Activated CD4-positive, alpha-beta T cell treated with anti-CD3 and anti-CD28 coated beads for 48 hours (primary cell): ENCODE results near the gene TXNDC11.

ENCODE experiments used
- DNase-seq: peaks from one replicate; pipeline ENCODE4 v3.0.0-alpha.2; 2020

TXNDC11 gene

GRCh38 chr16:11752856-11753255 is 10.2 kb upstream of the TXNDC11 start:
- no peak for DNase-seq

GRCh38 chr16:11750056-11750455 is 7.4 kb upstream of the TXNDC11 start:
- DNase-seq = no peak

DNA sequence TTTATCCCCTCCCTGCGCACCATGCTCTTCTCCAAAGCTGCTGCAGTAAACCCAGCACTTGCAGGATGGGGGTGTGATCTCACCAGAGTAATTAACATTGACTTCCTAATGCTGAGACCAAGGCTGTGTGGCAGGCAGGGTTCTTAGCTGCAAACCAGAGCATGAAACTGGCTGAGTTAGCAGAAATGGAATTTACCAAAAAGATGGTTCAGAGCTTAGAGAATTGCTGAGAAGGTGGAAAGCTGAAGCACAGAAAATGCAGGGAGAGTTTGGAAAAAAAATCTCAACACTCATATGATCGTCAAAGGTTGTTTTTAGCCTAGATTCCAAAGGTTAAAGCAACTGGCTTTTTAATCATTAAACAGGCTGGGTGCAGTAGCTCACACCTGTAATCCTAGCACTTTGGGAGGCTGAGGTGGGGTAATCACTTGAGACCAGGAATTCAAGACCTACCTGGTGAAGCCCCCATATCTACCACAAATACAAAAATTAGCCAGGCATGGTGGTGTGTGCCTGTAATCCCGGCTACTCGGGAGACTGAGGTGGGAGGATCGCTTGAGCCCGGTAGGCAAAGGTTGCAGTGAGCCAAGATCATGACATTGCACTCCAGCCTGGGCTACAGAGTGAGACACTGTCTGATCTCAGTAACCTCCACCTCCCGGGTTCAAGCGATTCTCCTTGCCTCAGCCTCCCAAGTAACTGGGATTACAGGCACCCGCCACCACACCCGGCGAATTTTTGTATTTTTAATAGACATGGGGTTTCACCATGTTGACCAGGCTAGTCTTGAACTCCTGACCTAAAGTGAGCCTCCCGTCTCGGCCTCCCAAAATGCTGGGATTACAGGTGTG is 6.0 kb upstream of the TXNDC11 start:
- no peak for DNase-seq

- DNase-seq = no peak
Measured at GRCh38 chr16:11747949-11748403, 5.3 kb upstream of the TXNDC11 start.

DNA sequence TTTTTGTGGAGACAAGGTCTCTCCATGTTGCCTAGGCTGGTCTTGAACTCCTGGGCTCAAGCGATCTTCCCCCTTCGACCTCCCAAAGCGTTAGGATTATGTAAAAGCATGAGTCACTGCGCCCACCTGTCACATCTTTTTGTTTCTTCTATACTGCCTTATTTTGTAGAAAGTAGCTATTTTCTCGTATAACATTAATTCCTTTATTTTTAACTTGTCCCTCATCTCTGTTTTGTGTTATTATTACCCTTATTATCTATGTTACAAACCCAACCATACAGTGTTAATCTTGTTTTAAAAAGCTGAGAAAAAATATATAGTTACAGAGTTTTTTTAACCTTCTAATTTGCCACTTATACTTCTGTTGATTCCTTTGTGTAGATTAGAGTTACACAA is 1.4 kb upstream of the TXNDC11 start:
- no peak for DNase-seq

GRCh38 chr16:11743308-11744074 is 834 bp upstream of the TXNDC11 start:
- peak; percentile 32 for DNase-seq

- DNase-seq = peak; percentile 64
Measured at GRCh38 chr16:11742093-11742535, 543 bp downstream of the TXNDC11 start.

DNA sequence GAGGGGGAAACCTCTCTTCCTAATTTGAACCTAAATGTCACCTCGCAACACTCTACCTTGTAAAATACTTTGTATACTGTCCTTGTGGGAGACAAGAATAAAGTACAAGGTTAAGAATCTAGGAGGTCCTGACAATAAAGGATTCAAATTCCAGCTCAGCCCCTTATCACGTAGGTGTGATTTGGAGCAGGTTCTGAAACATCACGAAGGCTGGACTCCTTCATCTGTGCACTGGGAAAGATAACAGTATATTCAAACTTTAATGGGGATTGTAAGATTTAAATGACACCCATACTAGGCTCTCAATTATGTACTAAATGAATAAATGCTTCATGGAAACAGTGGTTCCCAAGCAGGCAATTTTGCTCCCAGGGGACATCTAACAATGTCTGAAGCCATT is 2.1 kb downstream of the TXNDC11 start:
- no peak for DNase-seq

DNA sequence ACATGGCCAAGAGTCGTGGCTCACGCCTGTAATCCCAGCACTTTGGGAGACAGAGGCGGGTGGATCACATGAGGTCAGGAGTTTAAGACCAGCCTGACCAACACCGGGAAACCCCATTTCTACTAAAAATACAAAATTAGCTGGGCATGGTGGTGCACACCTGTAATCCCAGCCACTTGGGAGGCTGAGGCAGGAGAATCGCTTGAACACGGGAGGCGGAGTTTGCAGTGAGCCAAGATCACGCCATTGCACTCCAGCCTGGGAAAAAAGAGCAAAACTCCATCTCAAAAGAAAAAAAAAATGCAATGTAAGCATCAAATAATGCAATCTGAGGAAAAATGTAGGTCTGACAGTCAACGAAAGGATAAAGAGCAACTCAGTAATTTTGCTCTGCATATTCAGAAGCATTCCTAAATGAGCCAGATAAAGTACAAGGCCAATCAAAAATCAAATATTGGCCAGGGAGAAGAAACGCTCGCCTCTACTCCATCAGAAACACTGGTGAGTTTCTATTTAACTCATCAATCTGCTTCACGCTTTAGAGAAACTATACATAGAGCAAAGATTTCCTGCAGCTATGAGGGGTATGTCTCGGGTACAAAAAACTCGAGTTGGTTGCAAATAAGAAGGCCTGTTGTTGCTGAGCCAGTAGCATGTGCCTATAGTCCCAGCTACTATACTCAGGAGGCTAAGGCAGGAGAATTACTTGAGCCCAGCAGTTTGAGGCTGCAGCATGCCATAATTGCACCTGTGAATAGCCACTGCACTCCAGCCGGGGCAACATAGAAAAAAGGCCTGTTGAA is 3.7 kb downstream of the TXNDC11 start:
- no peak for DNase-seq

- DNase-seq = no peak
Measured at GRCh38 chr16:11737713-11738112, 4.9 kb downstream of the TXNDC11 start.

- no peak for DNase-seq
Measured at GRCh38 chr16:11736903-11737302, 5.8 kb downstream of the TXNDC11 start.

GRCh38 chr16:11735787-11736186 is 6.9 kb downstream of the TXNDC11 start:
- no peak for DNase-seq

- no peak for DNase-seq
Measured at GRCh38 chr16:11734653-11735043, 8.0 kb downstream of the TXNDC11 start.

DNA sequence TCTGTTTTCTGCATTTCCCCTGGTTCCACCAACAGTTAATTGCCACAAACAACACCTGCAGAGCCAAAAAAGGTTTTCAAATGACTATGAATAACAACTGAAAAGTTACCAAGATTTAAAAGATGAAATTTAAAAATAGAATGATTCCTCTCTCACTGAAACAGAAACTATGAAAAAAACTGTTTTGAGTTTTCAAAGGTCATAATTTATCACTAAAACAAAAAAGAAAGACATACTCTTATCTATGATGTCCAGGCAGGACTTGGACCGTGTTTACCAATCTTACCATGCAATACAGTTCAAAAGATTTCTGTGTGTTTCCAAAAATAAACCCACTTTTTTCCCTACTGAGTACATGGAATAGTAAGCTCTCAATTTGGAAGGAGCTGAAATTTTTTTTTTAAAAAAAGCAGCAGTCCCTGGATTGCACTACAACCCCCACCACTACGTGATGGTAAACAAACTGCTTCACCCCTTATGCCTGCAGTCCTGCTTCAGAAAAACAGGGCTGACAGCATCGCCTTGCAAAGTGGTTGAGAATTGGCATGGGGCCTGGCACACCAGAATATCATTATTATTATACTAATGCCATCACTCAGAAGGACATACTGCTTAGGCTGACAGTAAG is 8.5 kb downstream of the TXNDC11 start:
- no peak for DNase-seq

- DNase-seq = no peak
Measured at GRCh38 chr16:11731222-11731621, 11.4 kb downstream of the TXNDC11 start.

DNA sequence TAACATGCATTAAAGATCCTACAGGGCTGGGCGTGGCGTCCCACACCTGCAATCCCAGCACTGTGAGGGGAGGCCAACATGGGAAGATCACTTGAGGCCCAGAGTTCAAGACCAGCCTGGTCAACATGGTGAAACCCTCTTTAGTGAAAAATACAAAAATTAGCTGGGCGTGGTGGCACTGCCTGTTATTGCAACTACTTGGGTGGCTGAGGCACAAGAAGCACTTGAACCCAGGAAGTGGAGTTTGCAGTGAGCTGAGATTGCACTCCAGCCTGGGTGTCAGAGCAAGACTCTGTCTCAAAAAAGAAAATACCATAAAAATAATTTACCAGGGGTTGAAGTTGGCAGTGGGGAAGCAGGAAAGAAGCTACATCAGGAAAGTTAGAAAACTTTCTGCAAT is 12.9 kb downstream of the TXNDC11 start:
- no peak for DNase-seq

DNA sequence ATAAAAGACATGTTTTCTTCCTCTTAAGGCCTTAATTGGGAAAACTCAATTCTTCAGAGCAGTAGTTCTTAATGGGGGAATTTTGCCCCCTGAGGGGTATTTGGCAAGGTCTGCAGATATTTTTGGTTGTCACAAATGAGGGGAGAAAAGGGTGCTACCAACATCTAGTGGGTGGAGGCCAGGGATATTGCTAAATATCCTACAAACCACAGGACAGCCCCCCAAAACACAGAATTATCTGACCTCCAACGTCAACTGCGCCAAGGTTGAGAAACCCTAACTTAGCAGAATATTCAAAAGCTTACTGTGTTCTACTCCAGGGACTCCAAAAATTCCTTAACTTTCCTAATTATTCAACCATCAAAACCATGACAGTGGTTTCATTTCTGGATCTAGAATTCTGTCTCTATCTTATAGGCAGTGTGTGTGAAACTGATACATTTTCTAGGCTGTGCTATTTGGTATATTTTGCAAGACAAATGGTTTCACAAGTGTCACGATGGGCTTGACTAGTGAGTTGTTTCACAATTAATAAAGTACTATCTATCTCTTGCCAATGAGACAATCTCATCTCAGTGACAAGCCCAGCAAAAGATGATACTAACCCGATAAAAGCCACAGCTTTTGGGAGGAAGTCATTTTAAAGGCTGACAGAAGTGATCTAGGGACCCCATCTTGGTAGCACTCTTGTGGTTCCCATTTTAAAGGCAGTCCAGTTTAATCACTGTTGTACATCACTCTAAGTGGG is 14.7 kb downstream of the TXNDC11 start:
- no peak for DNase-seq

GRCh38 chr16:11726008-11726407 is 16.6 kb downstream of the TXNDC11 start:
- DNase-seq = no peak

DNA sequence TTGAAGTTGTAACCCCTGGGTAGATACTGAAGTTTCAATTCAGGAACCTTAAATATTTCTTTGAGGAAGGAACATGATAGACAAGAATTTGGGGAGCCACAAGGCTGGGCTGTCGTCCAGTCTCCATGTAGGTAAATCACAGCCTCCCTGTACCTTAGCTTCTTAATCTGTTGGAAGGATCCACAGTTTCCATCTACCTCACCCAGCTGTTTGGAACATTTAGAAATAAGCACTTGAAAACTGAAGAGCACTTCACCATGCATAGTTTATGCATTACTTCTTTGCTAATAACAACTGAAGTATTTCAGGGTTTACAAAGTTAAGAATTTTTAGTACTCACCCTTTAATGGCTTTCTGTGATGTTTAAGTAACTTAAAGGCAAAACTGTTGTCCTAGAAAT is 17.2 kb downstream of the TXNDC11 start:
- no peak for DNase-seq

GRCh38 chr16:11722468-11722808 is 20.2 kb downstream of the TXNDC11 start:
- DNase-seq = no peak

DNA sequence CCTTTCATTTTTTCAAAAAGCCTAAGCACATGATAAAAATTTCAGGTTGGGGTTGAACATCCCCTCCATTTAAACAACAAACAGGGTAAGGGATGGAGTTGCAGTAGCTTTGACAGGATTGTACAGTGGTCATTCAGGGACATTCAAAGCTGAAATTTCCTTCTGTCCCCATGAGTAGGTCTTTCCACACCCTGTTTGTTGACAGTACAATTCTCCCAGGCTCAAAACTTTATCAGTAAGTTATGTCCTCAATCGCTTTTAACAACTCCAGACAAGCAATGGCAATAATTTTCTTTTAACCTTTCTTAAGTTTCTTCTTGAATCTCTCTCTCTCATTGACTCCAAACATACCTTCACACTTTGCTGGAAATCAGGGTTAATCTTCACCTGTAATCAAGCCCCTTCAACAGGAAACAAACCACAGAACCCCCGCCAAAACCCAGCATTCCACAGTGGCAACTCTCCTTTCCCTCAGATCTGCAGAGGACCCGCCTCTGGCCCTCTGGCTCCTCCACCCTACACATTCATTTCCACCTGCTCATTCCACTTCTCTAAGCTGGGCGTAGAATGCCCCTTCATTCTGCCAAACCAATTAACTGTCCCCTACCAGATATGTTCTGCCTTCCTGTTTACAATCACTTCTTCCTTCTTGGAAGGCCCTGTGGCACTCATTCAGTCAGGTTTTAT is 20.7 kb downstream of the TXNDC11 start:
- no peak for DNase-seq

GRCh38 chr16:11719762-11720161 is 22.9 kb downstream of the TXNDC11 start:
- DNase-seq = no peak
